Astrocyte (in vitro differentiated cells and primary cell): ENCODE data around the gene SCLY.
"Not testable (repeated sequence)": the region's sequence is repeated elsewhere in the genome, so short reads cannot be mapped to it uniquely, and the experiment has no call there.

Source experiments
- CTCF ChIP-seq: IDR thresholded peaks from 2 replicates; pipeline ENCODE4 v1.5.1; 2011; ENCODE audit warnings: low read depth, mild to moderate bottlenecking, inconsistent platforms, low read length, moderate library complexity; ENCODE audit not compliant: insufficient read depth
- EZH2 ChIP-seq: IDR thresholded peaks from 2 replicates; pipeline ENCODE4 v1.6.1; 2012; ENCODE audit warnings: mild to moderate bottlenecking, low read length, inconsistent platforms; ENCODE audit not compliant: insufficient read depth

- TF ChIP-seq CTCF, EZH2: not testable (repeated sequence)
Observed at GRCh38 chr2:238057696-238058575, 2.9 kb upstream of the SCLY start.
